GM18868 (cell line): ENCODE data around the gene SYN1.

Experiments
- ATAC-seq: cut with Tn5 transposase; IDR thresholded peaks from one replicate; pipeline ENCODE4 v1.9.1; 2021; ENCODE audit warnings: mild to moderate bottlenecking, moderate library complexity; ENCODE audit not compliant: unreplicated experiment

SYN1 gene

GRCh38 chrX:47574076-47574546 is 45.5 kb downstream of the SYN1 start:
- ATAC-seq, result no peak

- no peak for ATAC-seq
These were observed 46.1 kb downstream of the SYN1 start for GRCh38 chrX:47573341-47574075.

GRCh38 chrX:47572773-47573340 is 46.8 kb downstream of the SYN1 start:
- ATAC-seq, result no peak

GRCh38 chrX:47571896-47572295 is 47.8 kb downstream of the SYN1 start:
- ATAC-seq, result no peak

GRCh38 chrX:47571215-47571614 is 48.4 kb downstream of the SYN1 start:
- no peak for ATAC-seq

GRCh38 chrX:47570794-47571193 is 48.9 kb downstream of the SYN1 start:
- no peak for ATAC-seq

- no peak for ATAC-seq
These were observed 50.9 kb downstream of the SYN1 start for GRCh38 chrX:47568656-47569295.

GRCh38 chrX:47566841-47567240 is 52.8 kb downstream of the SYN1 start:
- no peak for ATAC-seq

GRCh38 chrX:47564438-47565085 is 55.1 kb downstream of the SYN1 start:
- ATAC-seq, result no peak

- ATAC-seq, result no peak
These were observed 55.8 kb downstream of the SYN1 start for GRCh38 chrX:47563801-47564315.

GRCh38 chrX:47562615-47563243 is 56.9 kb downstream of the SYN1 start:
- no peak for ATAC-seq

- no peak for ATAC-seq
These were observed 58.0 kb downstream of the SYN1 start for GRCh38 chrX:47561659-47562151.

GRCh38 chrX:47560934-47561658 is 58.6 kb downstream of the SYN1 start, which contains the start of gene ARAF:
Gene ARAF, plus strand, starts transcription at chrX:47561205. Its CDS starts 1,763 bp downstream, at chrX:47562968.
- ATAC-seq, result peak; percentile 83

GRCh38 chrX:47560179-47560933 is 59.3 kb downstream of the SYN1 start:
- ATAC-seq, result no peak

GRCh38 chrX:47558436-47558835 is 61.2 kb downstream of the SYN1 start:
- no peak for ATAC-seq

GRCh38 chrX:47556045-47556623 is 63.5 kb downstream of the SYN1 start:
- ATAC-seq, result peak; percentile 92

- no peak for ATAC-seq
These were observed 76.2 kb downstream of the SYN1 start for GRCh38 chrX:47543496-47543895.

- no peak for ATAC-seq
These were observed 78.7 kb downstream of the SYN1 start for GRCh38 chrX:47540754-47541538.
